HG03442 (cell line): ENCODE results near the gene STUM.

Experiments used
- ATAC-seq: cut with Tn5 transposase; IDR thresholded peaks from one replicate; pipeline ENCODE4 v1.9.1; 2021; ENCODE audit warnings: mild to moderate bottlenecking, moderate library complexity; ENCODE audit not compliant: unreplicated experiment

The STUM gene

GRCh38 chr1:226558036-226558650, 9.6 kb downstream of the STUM start:
- no peak for ATAC-seq

DNA sequence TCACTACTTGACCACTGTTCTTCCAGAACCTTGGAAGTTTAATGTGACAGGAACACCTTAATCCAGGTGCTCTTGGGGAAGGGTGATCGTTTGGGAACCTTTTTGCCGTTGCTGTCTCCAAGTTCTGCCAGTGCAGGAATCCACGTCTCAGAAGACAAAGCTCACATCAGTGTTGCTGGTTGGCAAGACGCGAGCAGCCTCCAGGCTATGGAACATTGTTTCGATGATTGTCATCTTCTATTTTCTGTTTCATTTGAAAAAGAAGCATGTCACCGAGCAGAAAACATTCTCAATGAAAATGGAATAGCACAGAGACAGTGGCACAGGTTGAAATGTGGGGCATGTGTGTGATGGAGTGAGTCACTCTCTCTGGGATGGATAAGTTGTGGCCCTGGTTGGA, 11.7 kb downstream of the STUM start:
- no peak for ATAC-seq

- ATAC-seq: no peak
Observed at GRCh38 chr1:226562989-226563388, 14.4 kb downstream of the STUM start.

- no peak for ATAC-seq
Observed at GRCh38 chr1:226563666-226564065, 15.1 kb downstream of the STUM start.

DNA sequence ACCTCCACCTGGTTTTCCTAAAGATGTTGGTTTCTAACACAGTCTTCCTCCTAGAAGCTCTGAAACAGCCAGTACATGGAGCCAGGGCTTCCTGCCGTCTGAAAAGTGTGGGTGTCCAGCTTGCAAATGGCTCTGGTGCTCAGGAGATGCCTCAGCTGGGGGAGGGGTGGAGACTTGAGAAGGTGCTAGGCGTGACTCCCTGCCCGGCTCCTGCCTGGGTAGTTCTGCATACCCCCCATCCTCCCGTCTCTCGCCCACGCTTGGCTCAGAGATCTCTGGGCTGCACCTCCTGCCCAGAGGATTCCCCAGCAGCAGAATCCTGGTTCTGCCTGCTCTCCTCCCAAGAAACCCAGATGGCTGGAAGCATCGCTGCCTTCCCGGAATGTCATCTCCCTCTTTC, 16.9 kb downstream of the STUM start:
- ATAC-seq: no peak

DNA sequence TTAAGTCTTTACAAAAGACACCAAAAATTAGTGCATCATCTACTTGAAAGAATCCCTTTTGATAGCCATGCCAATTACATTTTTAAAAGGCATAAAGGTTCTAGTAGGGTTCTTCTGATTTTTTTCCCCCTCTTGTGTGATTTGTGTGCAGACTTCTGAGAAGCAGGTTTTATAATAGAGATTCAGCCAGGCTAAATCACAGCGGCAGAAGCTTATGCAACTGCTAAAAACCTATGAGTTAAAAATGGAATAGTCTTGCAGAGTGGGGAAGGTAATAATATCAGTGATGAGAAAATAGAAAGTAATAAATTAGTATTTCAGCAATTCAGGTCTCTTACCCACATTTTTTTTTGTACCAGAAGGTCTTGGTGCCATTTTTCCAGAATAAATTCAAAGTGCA, 17.7 kb downstream of the STUM start:
- no peak for ATAC-seq

- no peak for ATAC-seq
Observed at GRCh38 chr1:226566760-226567159, 18.2 kb downstream of the STUM start.

DNA sequence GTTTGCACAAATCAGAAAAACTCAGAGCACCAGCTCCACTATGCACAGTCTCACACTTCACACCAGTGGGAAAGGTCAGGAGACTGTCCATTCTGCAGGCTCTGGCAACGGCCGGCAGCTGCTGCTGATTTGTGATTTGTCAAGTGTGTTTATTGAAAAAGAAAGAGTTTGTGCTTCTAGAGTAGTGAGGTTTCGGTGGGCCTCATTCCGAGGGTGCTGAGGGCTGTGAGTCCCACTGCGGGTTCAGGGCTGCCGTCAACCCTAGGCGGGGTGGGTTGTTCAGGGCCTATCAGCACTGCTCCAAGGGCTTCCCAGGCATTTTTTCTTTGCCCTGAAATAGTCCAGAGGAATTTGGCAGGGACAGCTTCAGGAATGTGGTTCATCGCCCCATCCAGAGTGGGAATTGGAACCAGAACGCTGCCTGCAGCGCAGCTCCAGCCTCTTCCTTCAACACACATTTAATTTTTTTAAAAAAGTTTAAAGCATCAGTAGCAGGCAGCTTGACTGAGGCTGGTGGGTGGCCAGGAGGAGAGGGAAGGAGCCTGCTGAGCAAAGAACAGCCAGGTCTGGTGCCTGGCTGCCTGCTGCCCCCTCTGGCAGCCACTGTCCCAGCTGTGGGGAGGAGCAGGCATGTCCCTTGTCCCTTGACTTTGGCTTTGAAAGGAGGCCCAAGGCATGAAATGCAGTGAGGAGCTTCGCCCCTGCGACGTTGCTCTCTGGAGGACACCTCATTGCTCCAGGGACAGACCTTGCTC, 19.7 kb downstream of the STUM start:
- no peak for ATAC-seq

GRCh38 chr1:226568975-226569741, 20.6 kb downstream of the STUM start:
- no peak for ATAC-seq

- no peak for ATAC-seq
Observed at GRCh38 chr1:226569879-226570547, 21.4 kb downstream of the STUM start.

DNA sequence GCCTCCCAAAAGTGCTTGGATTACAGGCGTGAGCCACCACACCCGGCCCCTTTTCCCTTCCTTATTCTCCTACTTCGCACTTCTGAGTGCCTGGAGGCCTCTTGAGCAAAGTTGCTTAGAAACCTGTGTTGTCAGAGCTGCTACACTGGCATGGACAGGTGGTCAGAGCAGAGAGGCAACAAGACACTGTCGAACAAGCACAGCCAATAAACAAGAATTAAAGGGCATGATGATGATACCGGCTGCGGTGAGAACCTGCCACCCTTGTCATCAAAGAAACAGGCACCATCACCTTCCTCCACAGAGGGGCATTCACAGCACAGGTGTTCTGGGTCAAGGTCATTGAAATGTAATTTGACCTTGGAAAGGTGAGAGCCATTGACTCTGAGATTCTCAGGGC, 23.3 kb downstream of the STUM start:
- ATAC-seq: no peak

- ATAC-seq: no peak
Observed at GRCh38 chr1:226572325-226572726, 23.8 kb downstream of the STUM start.

DNA sequence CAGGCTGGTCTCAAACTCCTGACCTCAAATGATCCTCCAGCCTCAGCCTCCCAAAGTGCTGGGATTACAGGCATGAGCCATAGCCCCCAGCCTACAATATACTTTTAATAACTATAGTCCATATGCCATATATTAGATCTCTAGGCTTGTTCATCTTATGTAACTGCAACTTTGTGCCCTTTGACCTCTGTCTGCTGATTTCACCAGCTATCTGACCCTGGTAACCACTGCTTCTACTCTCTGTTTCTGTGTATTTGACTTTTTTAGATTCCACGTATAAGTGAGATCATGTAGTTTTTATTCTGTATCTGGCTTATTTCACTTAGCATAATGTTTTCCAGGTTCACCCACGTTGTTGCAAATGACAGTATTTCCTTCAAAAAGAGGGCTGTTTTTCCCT, 25.5 kb downstream of the STUM start:
- no peak for ATAC-seq

DNA sequence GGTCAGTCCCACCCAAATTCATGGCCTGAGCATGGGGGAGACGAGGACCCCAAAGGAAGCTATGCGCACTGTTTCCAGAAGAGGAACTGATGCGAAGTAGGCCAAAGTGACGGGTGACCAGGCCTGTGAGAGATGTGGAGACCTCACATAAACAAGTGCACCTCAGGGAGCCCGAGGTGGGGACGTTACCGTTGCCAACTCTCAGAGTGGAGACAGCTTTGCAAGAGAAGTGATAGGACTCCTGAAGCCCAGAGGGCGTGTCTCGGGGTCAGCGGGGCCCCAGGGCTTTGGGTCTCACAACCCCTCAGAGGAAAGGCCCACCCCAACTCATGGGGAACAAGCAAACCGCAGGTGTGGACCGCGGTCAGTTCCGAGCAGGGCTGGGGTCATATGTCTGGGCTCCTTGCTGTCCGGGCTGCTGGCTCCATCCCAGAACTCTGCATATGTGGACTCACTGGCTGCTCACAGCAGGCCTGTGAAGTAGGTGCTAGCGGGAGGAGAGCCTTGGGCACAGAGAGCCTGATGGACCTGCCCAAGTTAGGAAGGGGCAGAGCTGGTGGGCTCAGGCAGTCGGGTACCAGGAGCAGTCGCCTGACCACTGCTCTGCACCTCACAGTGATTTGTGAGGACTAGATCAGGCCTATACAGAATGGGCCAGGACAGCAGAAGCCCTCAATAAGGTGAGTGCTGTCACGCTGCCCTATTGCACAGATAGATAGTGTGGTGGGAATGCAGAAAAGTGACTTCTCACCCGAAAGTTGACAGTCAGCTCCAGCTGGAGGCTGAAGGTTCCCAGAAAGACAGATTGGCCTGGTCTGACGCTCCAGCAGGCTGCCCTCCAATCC, 26.2 kb downstream of the STUM start:
- no peak for ATAC-seq

- no peak for ATAC-seq
Observed at GRCh38 chr1:226575436-226575720, 26.8 kb downstream of the STUM start.

DNA sequence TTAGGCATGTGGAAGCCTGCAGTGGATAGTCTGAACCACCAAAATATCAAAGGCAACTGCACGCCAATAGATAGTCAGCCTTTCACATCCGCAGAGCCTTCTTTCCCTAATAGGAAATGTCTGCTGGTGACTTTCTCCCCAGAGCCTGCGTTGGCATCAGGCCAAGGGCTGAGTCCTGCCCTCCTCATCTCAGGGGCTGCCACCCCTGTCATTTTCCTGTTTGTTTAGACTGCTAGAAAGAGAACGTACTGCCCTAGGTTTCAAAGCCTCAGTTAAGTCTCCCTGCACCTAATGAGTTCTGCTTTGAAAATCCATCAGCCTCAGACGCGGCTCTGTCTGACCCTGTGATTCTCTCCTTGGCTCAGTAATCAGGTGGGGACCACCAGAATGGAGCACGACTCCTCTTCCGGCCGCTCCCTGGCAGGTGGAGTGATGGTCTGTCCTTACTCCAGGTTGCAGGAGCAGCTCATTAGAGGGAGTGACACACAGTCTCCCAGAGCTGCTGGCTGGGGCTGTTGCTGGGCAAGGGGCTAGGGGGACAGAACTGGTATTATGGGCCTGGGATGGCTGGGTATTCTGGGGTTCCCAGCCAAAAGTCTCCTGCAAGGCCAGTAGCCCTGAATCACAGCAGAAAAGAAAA, 27.3 kb downstream of the STUM start:
- no peak for ATAC-seq

DNA sequence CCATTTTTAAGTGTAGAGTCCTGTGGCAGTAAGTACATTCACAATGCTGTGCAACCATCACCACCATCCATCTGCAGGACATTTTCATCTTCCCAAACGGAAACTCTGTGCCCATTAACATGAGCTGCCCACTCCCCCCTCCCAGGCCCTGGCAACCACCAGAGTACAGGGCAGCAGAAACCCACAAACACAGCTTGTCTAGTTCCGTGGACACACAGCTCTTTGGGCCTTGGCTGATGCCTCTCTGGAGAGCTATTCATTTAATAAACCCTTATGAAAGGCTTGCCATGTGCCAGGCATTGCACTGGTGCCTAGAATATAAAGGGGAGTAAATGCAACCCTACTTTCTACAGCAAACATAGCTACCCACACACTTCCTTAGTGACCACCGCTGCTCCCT, 28.0 kb downstream of the STUM start:
- no peak for ATAC-seq

DNA sequence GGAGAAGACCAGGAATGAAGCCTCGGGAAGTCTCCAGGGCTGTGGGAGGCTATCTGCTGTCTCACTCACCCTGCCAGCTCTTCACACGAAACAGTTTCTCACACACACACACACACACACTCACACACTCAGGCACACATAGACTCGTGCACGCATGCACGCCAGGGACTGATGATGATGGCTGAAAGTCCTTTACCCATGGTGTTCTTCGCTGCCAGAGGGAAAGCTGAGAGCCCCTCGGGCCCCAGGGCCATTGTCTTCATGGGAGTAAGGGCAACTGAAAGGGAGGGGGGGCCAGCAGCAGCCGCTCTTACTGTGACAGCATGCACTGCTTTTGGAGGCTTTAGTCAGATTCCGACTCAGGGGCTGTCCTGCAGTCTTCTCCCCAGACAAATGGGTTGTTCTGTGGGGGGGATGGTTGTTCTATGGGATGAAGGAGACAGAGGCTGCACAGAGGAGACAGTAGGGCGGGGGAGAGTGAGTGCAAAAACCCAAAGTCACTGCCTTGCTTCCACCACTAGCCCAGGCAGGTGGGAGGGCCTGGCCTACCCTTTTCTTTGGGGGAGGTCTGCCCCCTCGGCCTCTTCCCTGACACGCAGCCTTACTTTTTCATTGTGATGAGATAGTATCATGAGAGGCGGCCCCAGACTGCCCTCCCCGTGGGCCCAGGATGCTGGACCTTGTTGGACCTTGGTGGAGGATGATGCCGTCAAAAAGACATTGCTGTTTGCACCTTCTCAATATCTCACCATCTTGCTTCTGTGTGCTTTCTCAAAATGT, 29.0 kb downstream of the STUM start:
- no peak for ATAC-seq

- no peak for ATAC-seq
Observed at GRCh38 chr1:226578946-226579578, 30.5 kb downstream of the STUM start.
